ENCODE data around the gene ADAM22.

Gene ADAM22

GRCh38 chr7:88040694-88041093, 106.6 kb downstream of the ADAM22 start:
- no peak for DNase-seq

GRCh38 chr7:88041583-88041982, 107.5 kb downstream of the ADAM22 start:
- DNase-seq: no peak

- no peak for DNase-seq
Measured at GRCh38 chr7:88042157-88042556, 108.1 kb downstream of the ADAM22 start.

- no peak for DNase-seq
Measured at GRCh38 chr7:88042803-88043202, 108.8 kb downstream of the ADAM22 start.

GRCh38 chr7:88044069-88044468, 110.0 kb downstream of the ADAM22 start:
- no peak for DNase-seq

GRCh38 chr7:88046839-88047573, 113.0 kb downstream of the ADAM22 start:
- no peak for DNase-seq

- no peak for DNase-seq
Measured at GRCh38 chr7:88057655-88058054, 123.6 kb downstream of the ADAM22 start.

- no peak for DNase-seq
Measured at GRCh38 chr7:88062238-88062637, 128.2 kb downstream of the ADAM22 start.

GRCh38 chr7:88069093-88069492, 135.0 kb downstream of the ADAM22 start:
- no peak for DNase-seq

GRCh38 chr7:88071994-88072714, 138.1 kb downstream of the ADAM22 start:
- no peak for DNase-seq

- DNase-seq: no peak
Measured at GRCh38 chr7:88072715-88073055, 138.6 kb downstream of the ADAM22 start.

- DNase-seq: no peak
Measured at GRCh38 chr7:88073626-88074025, 139.6 kb downstream of the ADAM22 start.

GRCh38 chr7:88075216-88075615, 141.2 kb downstream of the ADAM22 start:
- DNase-seq: no peak

GRCh38 chr7:88083883-88084282, 149.8 kb downstream of the ADAM22 start:
- no peak for DNase-seq

GRCh38 chr7:88089561-88089960, 155.5 kb downstream of the ADAM22 start:
- DNase-seq: no peak

- DNase-seq: no peak
Measured at GRCh38 chr7:88090240-88090639, 156.2 kb downstream of the ADAM22 start.

GRCh38 chr7:88090671-88091070, 156.6 kb downstream of the ADAM22 start:
- DNase-seq: no peak

GRCh38 chr7:88091988-88092675, 158.1 kb downstream of the ADAM22 start:
- DNase-seq: no peak

- DNase-seq: no peak
Measured at GRCh38 chr7:88092676-88092999, 158.6 kb downstream of the ADAM22 start.

- DNase-seq: no peak
Measured at GRCh38 chr7:88101769-88102168, 167.7 kb downstream of the ADAM22 start.

- no peak for DNase-seq
Measured at GRCh38 chr7:88102675-88103074, 168.6 kb downstream of the ADAM22 start.

GRCh38 chr7:88104732-88105131, 170.7 kb downstream of the ADAM22 start:
- DNase-seq: no peak

- DNase-seq: no peak
Measured at GRCh38 chr7:88105231-88105630, 171.2 kb downstream of the ADAM22 start.

GRCh38 chr7:88106434-88106833, 172.4 kb downstream of the ADAM22 start:
- DNase-seq: no peak

All from right kidney (tissue), 1 donor.